CD4-positive, CD25-positive, alpha-beta regulatory T cell (primary cell): ENCODE measurements around the gene CMTM8. TPM values are rescaled to one million over a fixed set of nuclear protein-coding genes. Genes with fewer than 3 reads are reported as not detected.

Experiments used
- ATAC-seq, 2 donors: fragments of 150-1000 bp; cut with Tn5 transposase; one replicate each; pipeline ENCODE4 v1.10.0; 2021; ENCODE audit warnings: low read depth in 2 of 2, moderate number of reproducible peaks in 2 of 2, moderate library complexity in 1 of 2
- DNase-seq, 3 donors: peaks; one replicate each; pipeline versions ENCODE4 v3.0.0 to v3.0.0-alpha.2; 2012 to 2022; ENCODE audit warnings: mixed read lengths in 1 of 3
- H3K27ac ChIP-seq: one replicate; pipeline ENCODE4 v1.7.0; 2013; ENCODE audit warnings: mild to moderate bottlenecking, low read length; ENCODE audit not compliant: insufficient read depth, poor library complexity, severe bottlenecking
- H3K27me3 ChIP-seq: one replicate; pipeline ENCODE4 v1.7.0; 2013; ENCODE audit warnings: low read length; ENCODE audit not compliant: control insufficient read depth, insufficient read depth
- H3K36me3 ChIP-seq: one replicate; pipeline ENCODE4 v1.7.0; 2013; ENCODE audit warnings: mild to moderate bottlenecking, low read length, moderate library complexity; ENCODE audit not compliant: control insufficient read depth, insufficient read depth
- H3K4me1 ChIP-seq: 2 replicates; pipeline ENCODE4 v1.7.0; 2013; ENCODE audit warnings: mild to moderate bottlenecking, low read length; ENCODE audit not compliant: insufficient read depth, control insufficient read depth, poor library complexity, severe bottlenecking
- H3K4me3 ChIP-seq: one replicate; pipeline ENCODE4 v1.7.0; 2013; ENCODE audit warnings: low read depth, mild to moderate bottlenecking, low read length, moderate library complexity
- H3K9me3 ChIP-seq, 2 experiments: 1 replicate in 1 of 2; 2 replicates in 1 of 2; pipeline ENCODE4 v1.7.0; 2013; ENCODE audit warnings: low read length in 2 of 2, mild to moderate bottlenecking in 1 of 2, moderate library complexity in 1 of 2; ENCODE audit not compliant: control insufficient read depth in 2 of 2
- H3K27ac Mint-ChIP-seq, 3 donors: one replicate each; pipeline ENCODE4 v1.8.0; 2020 to 2022; ENCODE audit warnings: mild to moderate bottlenecking in 3 of 3, mixed read lengths in 3 of 3, moderate library complexity in 2 of 3
- H3K27me3 Mint-ChIP-seq: one replicate; pipeline ENCODE4 v1.8.0; 2022; ENCODE audit warnings: mild to moderate bottlenecking, mixed read lengths
- H3K36me3 Mint-ChIP-seq: one replicate; pipeline ENCODE4 v1.8.0; 2020; ENCODE audit warnings: mixed read lengths
- H3K4me1 Mint-ChIP-seq, 4 donors: one replicate each; pipeline ENCODE4 v1.8.0; 2020 to 2022; ENCODE audit warnings: mixed read lengths in 4 of 4, mild to moderate bottlenecking in 1 of 4
- H3K4me3 Mint-ChIP-seq, 4 donors: one replicate each; pipeline ENCODE4 v1.8.0; 2020 to 2022; ENCODE audit warnings: mild to moderate bottlenecking in 4 of 4, mixed read lengths in 4 of 4, moderate library complexity in 3 of 4
- H3K9me3 Mint-ChIP-seq, 7 donors: one replicate each; pipeline ENCODE4 v1.8.0; 2020 to 2022; ENCODE audit warnings: mixed read lengths in 7 of 7, mild to moderate bottlenecking in 3 of 7, moderate library complexity in 2 of 7
- polyA plus RNA-seq, 4 donors: library from polyadenylated mRNA; unstranded; fragments of 300-500 nt; fragmentation: Illumina TruSeq; gene quantifications; one replicate each; pipeline ENCODE4 v1.2.3, GENCODE V29; 2021
- total RNA-seq: library from RNA; stranded (reverse); gene quantifications from one replicate; pipeline ENCODE4 v1.2.3, GENCODE V29; 2022

Gene CMTM8
- total and polyA plus RNA-seq, 5 donors from 2014 or later, result 5.8 to 14.6 (median 13.1) TPM

GRCh38 chr3:32216172-32216783 lies 22.2 kb upstream of the CMTM8 start:
- Histone ChIP-seq H3K36me3 (no peaks in the 10 kb centered on the region), H3K27ac (no peak overlapping the region), H3K27me3 (peaks cover 8% of the 10 kb centered on the region), H3K4me1 (no peaks in the 10 kb centered on the region), H3K4me3 (no peak overlapping the region), H3K9me3 (peaks cover 4 to 6% of the 10 kb centered on the region in 2 experiments)
- Mint-ChIP-seq H3K27ac (no peak overlapping the region), H3K4me3 (no peak overlapping the region), H3K9me3 (peaks cover 0 to 15% (median 3%) of the 10 kb centered on the region in 7 donors), H3K4me1 (peaks cover 0 to 1% (median 0%) of the 10 kb centered on the region in 4 donors), H3K36me3 (no peaks in the 10 kb centered on the region), H3K27me3 (peaks cover 22% of the 10 kb centered on the region)
- ATAC-seq (no peak), DNase-seq (no peak)

- ATAC-seq, result no peak
- Mint-ChIP-seq H3K4me3 (no peak overlapping the region), H3K27me3 (peaks cover 27% of the 10 kb centered on the region), H3K4me1 (peaks cover 0 to 4% (median 1%) of the 10 kb centered on the region in 4 donors), H3K9me3 (peaks cover 0 to 15% (median 3%) of the 10 kb centered on the region in 7 donors), H3K36me3 (no peaks in the 10 kb centered on the region), H3K27ac (peak overlapping the region in 1 of 3 donors; percentile 44)
- DNase-seq, result no peak
- no peak overlapping the region for H3K27ac ChIP-seq
- no peak overlapping the region for H3K4me3 ChIP-seq
- H3K36me3 ChIP-seq, result no peaks in the 10 kb centered on the region
- peaks cover 4 to 6% of the 10 kb centered on the region in 2 experiments for H3K9me3 ChIP-seq
- H3K27me3 ChIP-seq, result peaks cover 8% of the 10 kb centered on the region
- H3K4me1 ChIP-seq, result no peaks in the 10 kb centered on the region
Measured at GRCh38 chr3:32217339-32217738, 21.1 kb upstream of the CMTM8 start.

DNA sequence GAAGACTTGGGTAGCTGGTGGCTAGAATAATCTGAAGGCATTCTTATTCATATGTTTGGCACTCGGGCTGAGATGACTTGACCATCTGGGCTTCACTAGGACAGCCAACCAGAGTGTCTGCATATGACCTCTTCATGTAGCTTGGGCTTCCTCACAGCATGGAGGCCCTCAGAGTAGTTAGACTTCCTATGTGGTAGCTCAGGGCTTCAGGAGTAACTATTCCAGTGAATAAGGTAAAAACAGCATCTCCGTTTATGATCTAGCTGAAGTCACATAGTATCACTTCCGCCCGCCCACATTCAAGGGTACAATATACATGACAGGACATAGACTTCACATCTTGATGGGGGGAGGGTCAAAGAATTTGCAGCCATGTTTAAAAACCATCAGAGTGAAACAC lies 18.9 kb upstream of the CMTM8 start:
- Histone ChIP-seq H3K27me3 (peaks cover 8% of the 10 kb centered on the region), H3K4me3 (no peak overlapping the region), H3K9me3 (peaks cover 4 to 6% of the 10 kb centered on the region in 2 experiments), H3K27ac (no peak overlapping the region), H3K4me1 (no peaks in the 10 kb centered on the region), H3K36me3 (no peaks in the 10 kb centered on the region)
- Mint-ChIP-seq H3K27ac (no peak overlapping the region), H3K4me1 (peaks cover 0 to 4% (median 1%) of the 10 kb centered on the region in 4 donors), H3K27me3 (peaks cover 44% of the 10 kb centered on the region), H3K36me3 (no peaks in the 10 kb centered on the region), H3K4me3 (no peak overlapping the region), H3K9me3 (peaks cover 0 to 15% (median 3%) of the 10 kb centered on the region in 7 donors)
- no peak for DNase-seq
- no peak for ATAC-seq

DNA sequence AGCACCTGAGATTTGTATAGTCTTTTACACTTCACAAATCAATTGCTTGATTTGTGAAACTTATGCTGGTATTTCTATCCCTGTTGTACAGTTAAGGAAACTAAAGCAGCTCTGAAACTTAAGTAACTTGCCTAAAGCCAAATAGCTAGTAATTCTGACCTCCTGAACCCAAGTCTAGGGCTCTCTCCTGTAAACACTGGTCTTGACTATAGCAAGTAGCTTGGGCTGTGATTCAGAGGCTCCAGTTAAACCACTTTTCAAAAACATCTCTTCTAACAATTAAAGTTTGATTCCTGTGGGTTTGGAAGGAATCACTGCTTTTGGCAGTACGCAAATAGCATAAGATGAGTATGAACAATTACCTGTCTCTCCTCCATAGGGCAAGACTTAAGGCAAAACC lies 18.5 kb upstream of the CMTM8 start:
- H3K27me3 Mint-ChIP-seq, result peaks cover 42% of the 10 kb centered on the region
- Histone ChIP-seq H3K9me3 (peaks cover 4 to 6% of the 10 kb centered on the region in 2 experiments), H3K27me3 (peaks cover 8% of the 10 kb centered on the region), H3K36me3 (no peaks in the 10 kb centered on the region), H3K4me3 (no peak overlapping the region), H3K4me1 (no peaks in the 10 kb centered on the region), H3K27ac (no peak overlapping the region)
- no peak for DNase-seq
- no peaks in the 10 kb centered on the region for H3K36me3 Mint-ChIP-seq
- peaks cover 0 to 4% (median 1%) of the 10 kb centered on the region in 4 donors for H3K4me1 Mint-ChIP-seq
- H3K4me3 Mint-ChIP-seq, result no peak overlapping the region
- ATAC-seq, result no peak
- H3K27ac Mint-ChIP-seq, result no peak overlapping the region
- peaks cover 0 to 15% (median 3%) of the 10 kb centered on the region in 7 donors for H3K9me3 Mint-ChIP-seq

GRCh38 chr3:32222950-32223349 lies 15.5 kb upstream of the CMTM8 start:
- H3K4me3 Mint-ChIP-seq, result peak overlapping the region in 1 of 4 donors; percentile 58
- DNase-seq, result no peak
- H3K9me3 Mint-ChIP-seq, result peaks cover 0 to 15% (median 5%) of the 10 kb centered on the region in 7 donors
- peaks cover 40% of the 10 kb centered on the region for H3K27me3 Mint-ChIP-seq
- H3K27ac Mint-ChIP-seq, result no peak overlapping the region
- H3K36me3 Mint-ChIP-seq, result no peaks in the 10 kb centered on the region
- no peak overlapping the region for H3K27ac ChIP-seq
- no peak overlapping the region for H3K4me3 ChIP-seq
- ATAC-seq, result no peak
- H3K9me3 ChIP-seq, result peaks cover 4 to 6% of the 10 kb centered on the region in 2 experiments
- H3K36me3 ChIP-seq, result no peaks in the 10 kb centered on the region
- H3K4me1 Mint-ChIP-seq, result peaks cover 0 to 4% (median 2%) of the 10 kb centered on the region in 4 donors
- H3K27me3 ChIP-seq, result no peaks in the 10 kb centered on the region
- H3K4me1 ChIP-seq, result no peaks in the 10 kb centered on the region

DNA sequence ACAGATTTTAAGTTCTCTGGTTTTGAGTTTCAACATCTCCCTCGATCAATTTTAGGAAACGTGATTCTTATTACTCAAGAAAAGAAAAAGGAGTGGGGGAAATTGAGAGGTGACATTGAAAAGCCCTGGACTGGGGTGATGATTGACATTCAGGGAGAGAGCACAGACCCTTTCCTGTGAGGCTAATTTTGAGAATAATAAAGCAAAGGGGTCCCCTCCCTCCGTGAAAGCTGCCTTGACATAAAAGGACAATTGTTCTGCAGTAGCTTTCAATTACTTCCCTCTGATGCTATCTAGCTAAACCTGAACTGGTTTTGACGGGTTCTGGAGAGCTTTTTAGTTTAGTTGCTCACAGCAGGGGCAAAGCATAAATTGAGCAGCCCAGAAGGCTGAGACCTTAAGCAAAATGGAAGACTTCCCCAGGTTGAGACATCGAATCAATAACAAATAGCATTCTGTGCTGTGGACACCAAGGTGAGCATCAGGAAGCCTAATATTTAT lies 14.4 kb upstream of the CMTM8 start:
- no peak overlapping the region for H3K4me3 Mint-ChIP-seq
- Histone ChIP-seq H3K9me3 (peaks cover 4 to 5% of the 10 kb centered on the region in 2 experiments), H3K36me3 (no peaks in the 10 kb centered on the region), H3K4me3 (no peak overlapping the region), H3K27ac (no peak overlapping the region), H3K4me1 (no peaks in the 10 kb centered on the region), H3K27me3 (no peaks in the 10 kb centered on the region)
- H3K27me3 Mint-ChIP-seq, result peaks cover 36% of the 10 kb centered on the region
- DNase-seq, result no peak
- peaks cover 0 to 4% (median 2%) of the 10 kb centered on the region in 4 donors for H3K4me1 Mint-ChIP-seq
- no peak for ATAC-seq
- peaks cover 0 to 15% (median 5%) of the 10 kb centered on the region in 7 donors for H3K9me3 Mint-ChIP-seq
- H3K36me3 Mint-ChIP-seq, result no peaks in the 10 kb centered on the region
- H3K27ac Mint-ChIP-seq, result no peak overlapping the region

GRCh38 chr3:32226875-32227500 lies 11.5 kb upstream of the CMTM8 start:
- ATAC-seq, result peak in 1 of 2 donors; percentile 56
- Mint-ChIP-seq H3K36me3 (no peaks in the 10 kb centered on the region), H3K4me1 (peaks cover 0 to 3% (median under 1%) of the 10 kb centered on the region in 4 donors)

More at GRCh38 chr3:32226875-32227500, 11.5 kb upstream of the CMTM8 start:
- Histone ChIP-seq H3K27me3 (peaks cover 2% of the 10 kb centered on the region), H3K36me3 (no peaks in the 10 kb centered on the region), H3K27ac (no peak overlapping the region), H3K4me1 (no peaks in the 10 kb centered on the region), H3K4me3 (no peak overlapping the region), H3K9me3 (no peaks in the 10 kb centered on the region)
- DNase-seq, result no peak
- Mint-ChIP-seq H3K4me3 (no peak overlapping the region), H3K9me3 (peaks cover 0 to 2% (median under 1%) of the 10 kb centered on the region in 7 donors), H3K27me3 (peaks cover 34% of the 10 kb centered on the region), H3K27ac (no peak overlapping the region)
